ENCODE results near the gene TRPM8.

DNA sequence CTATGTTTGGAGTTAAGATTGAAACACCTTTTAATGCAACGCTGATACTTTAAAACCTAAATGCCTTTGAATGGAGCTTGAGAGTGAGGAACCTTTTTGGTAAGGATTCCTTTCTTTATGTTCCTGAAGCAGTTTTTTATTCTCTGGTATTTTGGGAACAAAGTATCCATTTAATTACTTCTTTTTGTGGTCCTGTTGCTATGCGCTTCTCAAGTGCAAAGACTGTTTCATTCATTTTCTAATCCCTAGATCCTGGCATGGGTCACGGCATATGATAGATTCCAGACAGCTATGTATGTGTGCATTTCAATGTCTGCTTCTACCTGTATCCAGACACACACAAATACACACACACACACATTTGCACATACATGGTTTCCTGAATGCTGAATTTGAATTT, 28.0 kb downstream of the TRPM8 start:
- TF ChIP-seq, protein P1, sequence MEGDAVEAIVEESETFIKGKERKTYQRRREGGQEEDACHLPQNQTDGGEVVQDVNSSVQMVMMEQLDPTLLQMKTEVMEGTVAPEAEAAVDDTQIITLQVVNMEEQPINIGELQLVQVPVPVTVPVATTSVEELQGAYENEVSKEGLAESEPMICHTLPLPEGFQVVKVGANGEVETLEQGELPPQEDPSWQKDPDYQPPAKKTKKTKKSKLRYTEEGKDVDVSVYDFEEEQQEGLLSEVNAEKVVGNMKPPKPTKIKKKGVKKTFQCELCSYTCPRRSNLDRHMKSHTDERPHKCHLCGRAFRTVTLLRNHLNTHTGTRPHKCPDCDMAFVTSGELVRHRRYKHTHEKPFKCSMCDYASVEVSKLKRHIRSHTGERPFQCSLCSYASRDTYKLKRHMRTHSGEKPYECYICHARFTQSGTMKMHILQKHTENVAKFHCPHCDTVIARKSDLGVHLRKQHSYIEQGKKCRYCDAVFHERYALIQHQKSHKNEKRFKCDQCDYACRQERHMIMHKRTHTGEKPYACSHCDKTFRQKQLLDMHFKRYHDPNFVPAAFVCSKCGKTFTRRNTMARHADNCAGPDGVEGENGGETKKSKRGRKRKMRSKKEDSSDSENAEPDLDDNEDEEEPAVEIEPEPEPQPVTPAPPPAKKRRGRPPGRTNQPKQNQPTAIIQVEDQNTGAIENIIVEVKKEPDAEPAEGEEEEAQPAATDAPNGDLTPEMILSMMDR (IDR thresholded peaks at IDR 0.05): no peak
- TF ChIP-seq POLR2A (IDR thresholded peaks at IDR 0.05): no peak

Measured in prostate gland (tissue), 2 donors.